ENCODE data around the gene RNF31.

The RNF31 gene

GRCh38 chr14:24121210-24121609 is 26.1 kb upstream of the RNF31 start:
- Histone ChIP-seq H3K27ac (ENCODE audit: low read depth, low read length) (no peak overlapping the region), H3K27me3 (ENCODE audit: control insufficient read depth in 1 of 2, insufficient read depth in 2 of 2, low read length in 2 of 2) (no peaks in the 10 kb centered on the region), H3K4me3 (ENCODE audit: low read depth in 1 of 2, low read length in 2 of 2) (no peak overlapping the region), H3K36me3 (ENCODE audit: insufficient read depth, low read length) (peaks cover 54% of the 10 kb centered on the region), H3K9me3 (ENCODE audit: low read length) (no peaks in the 10 kb centered on the region), H3K9ac (ENCODE audit: low read length) (no peak overlapping the region), H3K4me1 (ENCODE audit: insufficient read depth, low read length) (peaks cover 6% of the 10 kb centered on the region)

GRCh38 chr14:24122416-24122815 is 24.9 kb upstream of the RNF31 start:
- Histone ChIP-seq H3K4me1 (ENCODE audit: insufficient read depth, low read length) (no peaks in the 10 kb centered on the region), H3K27ac (ENCODE audit: low read depth, low read length) (no peak overlapping the region), H3K9ac (ENCODE audit: low read length) (no peak overlapping the region), H3K27me3 (ENCODE audit: control insufficient read depth in 1 of 2, insufficient read depth in 2 of 2, low read length in 2 of 2) (no peaks in the 10 kb centered on the region), H3K9me3 (ENCODE audit: low read length) (no peaks in the 10 kb centered on the region), H3K4me3 (ENCODE audit: low read depth in 1 of 2, low read length in 2 of 2) (no peak overlapping the region), H3K36me3 (ENCODE audit: insufficient read depth, low read length) (peaks cover 52% of the 10 kb centered on the region)

- H3K9ac ChIP-seq (ENCODE audit: low read length): no peak overlapping the region
- no peaks in the 10 kb centered on the region for H3K27me3 ChIP-seq (ENCODE audit: control insufficient read depth in 1 of 2, insufficient read depth in 2 of 2, low read length in 2 of 2)
- no peaks in the 10 kb centered on the region for H3K9me3 ChIP-seq (ENCODE audit: low read length)
- no peaks in the 10 kb centered on the region for H3K4me1 ChIP-seq (ENCODE audit: insufficient read depth, low read length)
- no peak overlapping the region for H3K4me3 ChIP-seq (ENCODE audit: low read depth in 1 of 2, low read length in 2 of 2)
- H3K36me3 ChIP-seq (ENCODE audit: insufficient read depth, low read length): peaks cover 47% of the 10 kb centered on the region
- no peak overlapping the region for H3K27ac ChIP-seq (ENCODE audit: low read depth, low read length)
Measured at GRCh38 chr14:24122898-24123297, 24.4 kb upstream of the RNF31 start.

- Histone ChIP-seq H3K36me3 (ENCODE audit: insufficient read depth, low read length) (peaks cover 39% of the 10 kb centered on the region), H3K27me3 (ENCODE audit: control insufficient read depth in 1 of 2, insufficient read depth in 2 of 2, low read length in 2 of 2) (no peaks in the 10 kb centered on the region), H3K27ac (ENCODE audit: low read depth, low read length) (no peak overlapping the region), H3K9ac (ENCODE audit: low read length) (no peak overlapping the region), H3K9me3 (ENCODE audit: low read length) (no peaks in the 10 kb centered on the region), H3K4me3 (ENCODE audit: low read depth in 1 of 2, low read length in 2 of 2) (no peak overlapping the region), H3K4me1 (ENCODE audit: insufficient read depth, low read length) (no peaks in the 10 kb centered on the region)
Measured at GRCh38 chr14:24123424-24124417, 23.6 kb upstream of the RNF31 start.

- Histone ChIP-seq H3K4me1 (ENCODE audit: insufficient read depth, low read length) (no peaks in the 10 kb centered on the region), H3K36me3 (ENCODE audit: insufficient read depth, low read length) (peaks cover 12% of the 10 kb centered on the region), H3K27me3 (ENCODE audit: control insufficient read depth in 1 of 2, insufficient read depth in 2 of 2, low read length in 2 of 2) (no peaks in the 10 kb centered on the region), H3K4me3 (ENCODE audit: low read depth in 1 of 2, low read length in 2 of 2) (no peak overlapping the region), H3K9me3 (ENCODE audit: low read length) (no peaks in the 10 kb centered on the region), H3K9ac (ENCODE audit: low read length) (no peak overlapping the region), H3K27ac (ENCODE audit: low read depth, low read length) (no peak overlapping the region)
Measured at GRCh38 chr14:24126939-24127338, 20.4 kb upstream of the RNF31 start.

GRCh38 chr14:24127673-24128072 is 19.6 kb upstream of the RNF31 start:
- no peaks in the 10 kb centered on the region for H3K4me1 ChIP-seq (ENCODE audit: insufficient read depth, low read length)
- H3K27me3 ChIP-seq (ENCODE audit: control insufficient read depth in 1 of 2, insufficient read depth in 2 of 2, low read length in 2 of 2): no peaks in the 10 kb centered on the region
- H3K36me3 ChIP-seq (ENCODE audit: insufficient read depth, low read length): peaks cover 12% of the 10 kb centered on the region
- H3K9me3 ChIP-seq (ENCODE audit: low read length): no peaks in the 10 kb centered on the region
- no peak overlapping the region for H3K27ac ChIP-seq (ENCODE audit: low read depth, low read length)
- no peak overlapping the region for H3K4me3 ChIP-seq (ENCODE audit: low read depth in 1 of 2, low read length in 2 of 2)
- H3K9ac ChIP-seq (ENCODE audit: low read length): no peak overlapping the region

GRCh38 chr14:24129410-24129998 is 17.8 kb upstream of the RNF31 start:
- Histone ChIP-seq H3K27ac (ENCODE audit: low read depth, low read length) (no peak overlapping the region), H3K27me3 (ENCODE audit: control insufficient read depth in 1 of 2, insufficient read depth in 2 of 2, low read length in 2 of 2) (no peaks in the 10 kb centered on the region), H3K4me3 (ENCODE audit: low read depth in 1 of 2, low read length in 2 of 2) (no peak overlapping the region), H3K9ac (ENCODE audit: low read length) (no peak overlapping the region), H3K9me3 (ENCODE audit: low read length) (no peaks in the 10 kb centered on the region), H3K36me3 (ENCODE audit: insufficient read depth, low read length) (no peaks in the 10 kb centered on the region), H3K4me1 (ENCODE audit: insufficient read depth, low read length) (no peaks in the 10 kb centered on the region)

- H3K36me3 ChIP-seq (ENCODE audit: insufficient read depth, low read length): no peaks in the 10 kb centered on the region
- no peaks in the 10 kb centered on the region for H3K9me3 ChIP-seq (ENCODE audit: low read length)
- H3K27ac ChIP-seq (ENCODE audit: low read depth, low read length): no peak within 1 kb of the TSS
- H3K9ac ChIP-seq (ENCODE audit: low read length): no peak within 1 kb of the TSS
- no peak within 1 kb of the TSS for H3K4me3 ChIP-seq (ENCODE audit: low read depth in 1 of 2, low read length in 2 of 2)
- no peaks in the 10 kb centered on the region for H3K27me3 ChIP-seq (ENCODE audit: control insufficient read depth in 1 of 2, insufficient read depth in 2 of 2, low read length in 2 of 2)
- H3K4me1 ChIP-seq (ENCODE audit: insufficient read depth, low read length): peaks cover 2% of the 10 kb centered on the region
Measured at GRCh38 chr14:24130380-24130716, 16.9 kb upstream of the RNF31 start, which contains the start of gene FITM1. Gene FITM1 (plus strand): TSS chr14:24130659. CDS start chr14:24131564, 905 bp downstream.

GRCh38 chr14:24130717-24131548 is 16.4 kb upstream of the RNF31 start:
- Histone ChIP-seq H3K27me3 (ENCODE audit: control insufficient read depth in 1 of 2, insufficient read depth in 2 of 2, low read length in 2 of 2) (no peaks in the 10 kb centered on the region), H3K4me1 (ENCODE audit: insufficient read depth, low read length) (peaks cover 5% of the 10 kb centered on the region), H3K36me3 (ENCODE audit: insufficient read depth, low read length) (no peaks in the 10 kb centered on the region), H3K27ac (ENCODE audit: low read depth, low read length) (no peak overlapping the region), H3K9ac (ENCODE audit: low read length) (no peak overlapping the region), H3K9me3 (ENCODE audit: low read length) (no peaks in the 10 kb centered on the region), H3K4me3 (ENCODE audit: low read depth in 1 of 2, low read length in 2 of 2) (no peak overlapping the region)

GRCh38 chr14:24131549-24131966 is 15.7 kb upstream of the RNF31 start:
- Histone ChIP-seq H3K27me3 (ENCODE audit: control insufficient read depth in 1 of 2, insufficient read depth in 2 of 2, low read length in 2 of 2) (no peaks in the 10 kb centered on the region), H3K4me3 (ENCODE audit: low read depth in 1 of 2, low read length in 2 of 2) (no peak overlapping the region), H3K9ac (ENCODE audit: low read length) (no peak overlapping the region), H3K4me1 (ENCODE audit: insufficient read depth, low read length) (peaks cover 6% of the 10 kb centered on the region), H3K27ac (ENCODE audit: low read depth, low read length) (no peak overlapping the region), H3K36me3 (ENCODE audit: insufficient read depth, low read length) (no peaks in the 10 kb centered on the region), H3K9me3 (ENCODE audit: low read length) (no peaks in the 10 kb centered on the region)

GRCh38 chr14:24132061-24132685 is 15.1 kb upstream of the RNF31 start:
- Histone ChIP-seq H3K9ac (ENCODE audit: low read length) (no peak overlapping the region), H3K27ac (ENCODE audit: low read depth, low read length) (no peak overlapping the region), H3K4me1 (ENCODE audit: insufficient read depth, low read length) (peaks cover 12% of the 10 kb centered on the region), H3K27me3 (ENCODE audit: control insufficient read depth in 1 of 2, insufficient read depth in 2 of 2, low read length in 2 of 2) (no peaks in the 10 kb centered on the region), H3K9me3 (ENCODE audit: low read length) (no peaks in the 10 kb centered on the region), H3K4me3 (ENCODE audit: low read depth in 1 of 2, low read length in 2 of 2) (no peak overlapping the region), H3K36me3 (ENCODE audit: insufficient read depth, low read length) (peaks cover under 1% of the 10 kb centered on the region)

All from muscle layer of colon (tissue), 2 donors.